Measurements from ENCODE around the gene SHB.
A peak's percentile ranks its signal among the peaks of the same experiment; 100 is the strongest.

The SHB gene

DNA sequence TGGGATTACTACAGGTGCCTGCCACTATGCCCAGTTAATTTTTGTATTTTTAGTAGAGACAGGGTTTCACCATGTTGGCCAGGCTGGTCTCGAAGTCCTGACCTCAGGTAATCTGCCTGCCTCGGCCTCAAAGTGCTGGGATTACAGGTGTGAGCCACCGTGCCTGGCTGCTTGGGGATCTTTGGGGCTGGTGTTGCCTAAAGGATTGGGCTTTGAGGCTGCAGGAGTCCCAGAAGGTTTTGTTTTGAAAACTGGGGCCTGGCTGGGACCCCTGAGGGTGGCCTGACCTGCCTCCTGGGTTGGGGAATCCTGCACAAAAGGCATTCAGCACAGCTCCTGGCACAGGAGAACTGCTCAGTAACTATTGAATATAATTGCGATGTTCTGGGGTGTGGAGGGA, 25.1 kb upstream of the SHB start:
- Mint-ChIP-seq H3K27me3 (peaks cover 10% of the 10 kb centered on the region), H3K27ac (no peak overlapping the region), H3K4me1 (peaks cover 3% of the 10 kb centered on the region), H3K4me3 (no peak overlapping the region), H3K36me3 (no peaks in the 10 kb centered on the region), H3K9me3 (no peaks in the 10 kb centered on the region)
- ATAC-seq (ENCODE audit: low read depth) (no peak), DNase-seq (ENCODE audit: low spot score in 2 of 2) (no peak)

- H3K4me1 Mint-ChIP-seq: peaks cover 6% of the 10 kb centered on the region
- ATAC-seq (ENCODE audit: low read depth) (no peak), DNase-seq (ENCODE audit: low spot score in 2 of 2) (no peak)
- no peak overlapping the region for H3K4me3 Mint-ChIP-seq
- peaks cover 13% of the 10 kb centered on the region for H3K27me3 Mint-ChIP-seq
- no peaks in the 10 kb centered on the region for H3K9me3 Mint-ChIP-seq
- H3K36me3 Mint-ChIP-seq: no peaks in the 10 kb centered on the region
- H3K27ac Mint-ChIP-seq: no peak overlapping the region
Measured at GRCh38 chr9:38092656-38093055, 23.6 kb upstream of the SHB start.

DNA sequence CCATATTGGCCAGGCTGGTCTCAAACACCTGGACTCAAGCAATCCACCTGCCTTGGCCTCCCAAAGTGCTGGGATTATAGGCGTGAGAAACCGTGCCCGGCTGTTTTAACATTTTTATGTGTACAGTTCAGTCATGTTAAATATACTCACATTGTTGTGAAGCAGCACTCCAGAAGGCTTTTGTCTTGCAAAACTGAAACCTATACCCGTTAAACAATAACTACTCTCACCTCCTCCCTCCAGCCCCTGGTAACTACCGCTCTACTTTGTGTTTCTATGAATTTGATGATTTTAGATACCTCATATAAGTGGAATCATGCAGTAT, 23.1 kb upstream of the SHB start:
- Mint-ChIP-seq H3K36me3 (no peaks in the 10 kb centered on the region), H3K4me1 (peaks cover 6% of the 10 kb centered on the region), H3K4me3 (no peak overlapping the region), H3K27ac (no peak overlapping the region), H3K9me3 (no peaks in the 10 kb centered on the region), H3K27me3 (peaks cover 13% of the 10 kb centered on the region)
- DNase-seq (ENCODE audit: low spot score in 2 of 2) (no peak), ATAC-seq (ENCODE audit: low read depth) (no peak)

GRCh38 chr9:38091310-38092199, 22.5 kb upstream of the SHB start:
- Mint-ChIP-seq H3K27me3 (peaks cover 13% of the 10 kb centered on the region), H3K4me1 (peaks cover 6% of the 10 kb centered on the region), H3K36me3 (no peaks in the 10 kb centered on the region), H3K9me3 (no peaks in the 10 kb centered on the region), H3K4me3 (no peak overlapping the region), H3K27ac (no peak overlapping the region)
- ATAC-seq (ENCODE audit: low read depth) (no peak), DNase-seq (ENCODE audit: low spot score in 2 of 2) (no peak)

- Mint-ChIP-seq H3K27ac (no peak overlapping the region), H3K9me3 (no peaks in the 10 kb centered on the region), H3K4me3 (no peak overlapping the region), H3K4me1 (peaks cover 6% of the 10 kb centered on the region), H3K27me3 (peaks cover 13% of the 10 kb centered on the region), H3K36me3 (no peaks in the 10 kb centered on the region)
- DNase-seq (ENCODE audit: low spot score in 2 of 2): no peak
- ATAC-seq (ENCODE audit: low read depth): no peak
Measured at GRCh38 chr9:38090170-38090569, 21.1 kb upstream of the SHB start.

DNA sequence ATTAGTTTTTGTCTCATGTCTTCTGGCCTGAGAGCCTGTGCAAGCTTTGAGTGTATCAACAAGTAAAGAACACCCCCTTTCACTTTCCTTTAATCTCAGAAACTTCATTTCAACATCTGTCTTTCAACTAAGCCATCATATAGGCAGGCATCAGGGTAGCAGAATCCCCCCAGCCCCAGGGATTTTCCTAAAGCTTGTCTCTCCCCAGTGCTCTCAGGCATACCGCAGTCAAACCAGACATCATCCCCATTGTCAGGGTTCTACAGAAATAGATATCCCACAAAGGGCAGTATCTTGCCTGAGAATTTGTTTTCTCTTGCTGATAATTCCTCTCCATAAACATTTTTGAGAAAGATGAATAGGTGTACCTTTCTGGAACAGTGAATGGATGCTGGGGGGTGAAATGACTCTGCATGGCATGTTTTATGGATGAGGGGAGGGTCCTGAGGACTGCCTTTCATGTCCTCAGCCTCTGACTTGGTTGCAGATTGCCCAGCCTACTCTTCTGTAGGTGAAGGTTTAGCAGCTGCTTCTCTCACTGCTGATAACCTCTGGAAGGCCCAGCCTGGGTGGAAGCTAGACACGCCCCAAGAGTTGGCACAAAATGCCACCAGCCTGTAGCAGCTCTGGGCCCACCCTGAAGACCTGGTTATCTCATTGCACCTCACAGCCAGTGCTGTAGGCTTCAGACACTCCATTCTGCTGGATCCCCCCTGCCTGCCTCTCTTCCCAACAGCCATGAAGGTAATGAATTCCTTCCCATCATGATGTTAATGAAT, 20.5 kb upstream of the SHB start:
- DNase-seq (ENCODE audit: low spot score in 2 of 2) (no peak), ATAC-seq (ENCODE audit: low read depth) (no peak)
- Mint-ChIP-seq H3K27me3 (peaks cover 13% of the 10 kb centered on the region), H3K4me3 (no peak overlapping the region), H3K4me1 (peaks cover 6% of the 10 kb centered on the region), H3K36me3 (no peaks in the 10 kb centered on the region), H3K27ac (no peak overlapping the region), H3K9me3 (no peaks in the 10 kb centered on the region)

DNA sequence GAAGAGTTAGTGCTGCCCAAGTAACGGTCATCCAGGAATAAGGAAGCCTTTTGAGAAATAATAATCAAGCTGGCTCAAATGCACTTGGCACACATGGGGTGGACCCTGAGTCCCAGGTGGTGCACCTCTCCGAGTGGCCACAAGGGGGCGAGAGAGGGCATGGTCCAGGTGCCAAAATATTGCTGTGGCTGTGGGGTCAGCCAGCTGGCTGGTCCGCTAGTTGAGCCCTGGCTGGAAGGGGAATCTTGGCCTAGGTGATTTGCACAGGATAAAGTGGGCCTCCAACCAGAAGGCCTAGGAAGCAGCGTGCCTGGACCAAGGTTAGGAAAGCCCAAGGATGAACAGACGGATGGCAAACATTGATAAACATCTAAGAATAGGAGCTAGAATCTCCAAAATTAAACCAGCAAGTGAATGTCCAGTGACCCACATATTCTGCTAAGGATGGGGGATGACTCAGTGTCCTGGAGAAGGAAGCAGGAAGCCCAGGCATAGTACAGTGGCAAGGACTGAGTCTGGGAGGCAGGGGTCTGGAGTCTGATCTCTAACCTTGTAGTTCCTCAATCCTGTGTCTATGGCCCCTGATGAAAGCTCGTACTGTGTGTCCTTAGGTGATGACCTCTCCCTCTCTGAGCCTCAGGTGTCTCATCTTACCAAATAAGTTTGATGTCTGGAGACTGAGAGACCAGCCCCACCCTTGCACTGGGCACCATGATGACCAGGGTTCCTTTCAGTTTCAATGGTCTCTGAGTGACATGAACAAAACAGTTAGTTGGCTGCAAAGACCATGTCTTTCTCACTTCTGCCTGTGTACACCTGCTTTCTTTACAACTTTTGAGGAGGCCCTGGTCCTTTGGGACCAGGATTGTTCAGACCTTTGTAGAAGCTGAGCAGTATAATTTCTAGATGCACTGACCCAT, 19.2 kb upstream of the SHB start:
- H3K9me3 Mint-ChIP-seq: no peaks in the 10 kb centered on the region
- peaks cover 13% of the 10 kb centered on the region for H3K27me3 Mint-ChIP-seq
- H3K36me3 Mint-ChIP-seq: no peaks in the 10 kb centered on the region
- DNase-seq (ENCODE audit: low spot score in 2 of 2) (peak; percentile 67 to 84), ATAC-seq (ENCODE audit: low read depth) (peak; percentile 73)
- H3K4me1 Mint-ChIP-seq: peaks cover 6% of the 10 kb centered on the region
- no peak overlapping the region for H3K4me3 Mint-ChIP-seq
- H3K27ac Mint-ChIP-seq: no peak overlapping the region

DNA sequence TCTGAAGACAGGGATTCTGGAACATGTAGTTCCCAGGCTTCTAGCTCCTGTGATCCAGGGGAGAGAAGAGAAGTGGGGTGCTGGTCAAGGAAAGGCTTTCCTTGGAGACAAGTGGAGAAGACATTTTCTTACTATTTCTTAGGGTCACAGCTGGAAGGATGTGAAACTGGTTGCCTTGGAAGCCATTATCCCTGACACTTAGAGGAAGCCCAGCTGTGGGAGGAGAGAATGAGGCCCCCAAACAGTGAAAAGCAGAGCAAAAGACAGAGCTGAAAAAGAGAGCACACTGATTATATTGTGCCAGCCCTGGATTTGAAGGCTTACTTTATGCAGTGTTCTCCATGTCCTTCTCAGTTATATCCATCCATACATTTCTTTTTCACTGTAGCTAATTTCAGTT, 17.5 kb upstream of the SHB start:
- Mint-ChIP-seq H3K4me1 (peaks cover 6% of the 10 kb centered on the region), H3K9me3 (no peaks in the 10 kb centered on the region), H3K4me3 (no peak overlapping the region), H3K27ac (no peak overlapping the region), H3K27me3 (peaks cover 11% of the 10 kb centered on the region), H3K36me3 (no peaks in the 10 kb centered on the region)
- ATAC-seq (ENCODE audit: low read depth) (no peak), DNase-seq (ENCODE audit: low spot score in 2 of 2) (no peak)

- DNase-seq (ENCODE audit: low spot score in 2 of 2): no peak
- Mint-ChIP-seq H3K4me1 (peaks cover 3% of the 10 kb centered on the region), H3K9me3 (no peaks in the 10 kb centered on the region), H3K27ac (no peak overlapping the region), H3K36me3 (no peaks in the 10 kb centered on the region), H3K27me3 (peaks cover 8% of the 10 kb centered on the region), H3K4me3 (no peak overlapping the region)
- no peak for ATAC-seq (ENCODE audit: low read depth)
Measured at GRCh38 chr9:38085308-38085707, 16.3 kb upstream of the SHB start.

DNA sequence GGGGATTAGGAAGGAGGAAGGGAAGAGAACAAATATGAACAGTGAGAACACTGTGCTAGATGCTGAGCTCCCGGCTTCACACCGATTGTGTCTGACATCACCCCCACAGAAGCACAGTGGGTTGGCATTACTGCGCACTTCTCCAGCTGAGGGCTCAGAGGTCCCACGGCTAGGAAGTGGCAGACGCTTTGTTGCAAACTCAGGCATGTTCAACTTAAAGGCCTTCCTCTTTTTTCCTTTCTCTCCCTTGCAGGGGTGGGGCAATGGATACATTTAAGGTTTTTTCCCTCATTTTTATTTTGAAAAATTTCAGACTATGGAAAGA, 15.5 kb upstream of the SHB start:
- DNase-seq (ENCODE audit: low spot score in 2 of 2): no peak
- Mint-ChIP-seq H3K36me3 (no peaks in the 10 kb centered on the region), H3K4me1 (peaks cover 3% of the 10 kb centered on the region), H3K27ac (no peak overlapping the region), H3K27me3 (peaks cover 9% of the 10 kb centered on the region), H3K9me3 (no peaks in the 10 kb centered on the region), H3K4me3 (no peak overlapping the region)
- no peak for ATAC-seq (ENCODE audit: low read depth)

DNA sequence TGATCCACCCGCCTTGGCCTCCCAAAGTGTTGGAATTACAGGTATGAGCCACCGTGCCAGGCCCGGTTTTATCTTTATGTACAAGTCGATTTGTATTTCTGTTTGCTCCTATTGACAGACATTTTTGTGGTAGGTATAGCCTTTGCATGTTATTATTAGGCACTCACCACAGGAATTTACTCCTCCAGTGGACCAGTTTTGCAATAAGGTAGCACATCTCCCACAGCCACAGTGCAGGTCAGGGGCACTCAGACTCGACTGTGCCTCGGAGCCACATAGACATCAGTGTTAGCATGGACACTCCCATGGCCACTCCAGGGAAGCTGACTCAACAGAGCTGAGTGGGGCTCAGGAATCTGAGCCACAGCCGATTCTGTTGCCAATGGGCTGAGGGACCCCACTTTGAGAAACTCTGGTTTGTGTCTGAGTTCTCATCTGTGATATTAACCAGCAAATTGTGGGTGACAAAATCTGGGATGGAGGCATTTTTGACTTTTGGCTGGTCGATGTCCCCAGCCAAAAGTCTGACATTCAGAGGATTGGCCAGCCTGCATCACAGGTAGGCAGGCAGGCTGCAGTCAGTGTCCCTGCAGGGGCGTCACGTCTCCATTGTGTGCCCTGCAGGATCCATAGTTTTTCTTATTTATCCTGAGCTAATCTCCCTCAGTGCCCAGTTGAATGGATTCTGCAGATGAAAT, 15.0 kb upstream of the SHB start:
- no peak for DNase-seq (ENCODE audit: low spot score in 2 of 2)
- peaks cover 3% of the 10 kb centered on the region for H3K4me1 Mint-ChIP-seq
- H3K27me3 Mint-ChIP-seq: peaks cover 11% of the 10 kb centered on the region
- no peaks in the 10 kb centered on the region for H3K36me3 Mint-ChIP-seq
- ATAC-seq (ENCODE audit: low read depth): no peak
- H3K4me3 Mint-ChIP-seq: no peak overlapping the region
- no peak overlapping the region for H3K27ac Mint-ChIP-seq
- no peaks in the 10 kb centered on the region for H3K9me3 Mint-ChIP-seq

GRCh38 chr9:38082446-38083287, 13.6 kb upstream of the SHB start:
- Mint-ChIP-seq H3K36me3 (no peaks in the 10 kb centered on the region), H3K27me3 (peaks cover 10% of the 10 kb centered on the region), H3K4me1 (no peaks in the 10 kb centered on the region), H3K27ac (no peak overlapping the region), H3K4me3 (no peak overlapping the region), H3K9me3 (no peaks in the 10 kb centered on the region)
- ATAC-seq (ENCODE audit: low read depth): no peak
- no peak for DNase-seq (ENCODE audit: low spot score in 2 of 2)
